GM18499 (cell line): ENCODE measurements around the gene DNMT1.

Source experiments
- ATAC-seq: cut with Tn5 transposase; IDR thresholded peaks from one replicate; pipeline ENCODE4 v1.9.1; 2021; ENCODE audit warnings: moderate number of reproducible peaks; ENCODE audit not compliant: insufficient read depth, unreplicated experiment

DNMT1 gene

GRCh38 chr19:10143681-10144080 is 51.1 kb downstream of the DNMT1 start:
- no peak for ATAC-seq

GRCh38 chr19:10142701-10143375 is 51.9 kb downstream of the DNMT1 start:
- no peak for ATAC-seq

GRCh38 chr19:10141973-10142372 is 52.8 kb downstream of the DNMT1 start:
- ATAC-seq, result no peak

- ATAC-seq, result no peak
Measured at GRCh38 chr19:10141479-10141878, 53.3 kb downstream of the DNMT1 start.

- no peak for ATAC-seq
Measured at GRCh38 chr19:10139952-10140351, 54.8 kb downstream of the DNMT1 start.

GRCh38 chr19:10138879-10139795 is 55.6 kb downstream of the DNMT1 start:
- no peak for ATAC-seq

GRCh38 chr19:10137751-10138682 is 56.7 kb downstream of the DNMT1 start:
- ATAC-seq, result no peak

- no peak for ATAC-seq
Measured at GRCh38 chr19:10136936-10137335, 57.8 kb downstream of the DNMT1 start.

GRCh38 chr19:10135551-10136334 is 59.0 kb downstream of the DNMT1 start:
- no peak for ATAC-seq

GRCh38 chr19:10134040-10134439 is 60.7 kb downstream of the DNMT1 start:
- no peak for ATAC-seq

GRCh38 chr19:10133596-10133995 is 61.2 kb downstream of the DNMT1 start:
- no peak for ATAC-seq

- no peak for ATAC-seq
Measured at GRCh38 chr19:10132905-10133304, 61.8 kb downstream of the DNMT1 start.

- ATAC-seq, result no peak
Measured at GRCh38 chr19:10126213-10126639, 68.5 kb downstream of the DNMT1 start.

- no peak for ATAC-seq
Measured at GRCh38 chr19:10124429-10124828, 70.3 kb downstream of the DNMT1 start.

GRCh38 chr19:10122045-10122444 is 72.7 kb downstream of the DNMT1 start:
- no peak for ATAC-seq

GRCh38 chr19:10120538-10121189 is 74.1 kb downstream of the DNMT1 start:
- ATAC-seq, result no peak

GRCh38 chr19:10118960-10119359 is 75.8 kb downstream of the DNMT1 start:
- ATAC-seq, result no peak

GRCh38 chr19:10116866-10117616 is 77.7 kb downstream of the DNMT1 start:
- no peak for ATAC-seq
